Hematopoietic multipotent progenitor cell treated with erythropoietin and hydrocortisone succinate and interleukin-3 and kit ligand, for 8 days (in vitro differentiated cells): ENCODE measurements around the gene EEF1AKMT4.
A peak's percentile ranks its signal among the peaks of the same experiment; 100 is the strongest.

Source experiments
- DNase-seq: peaks from one replicate; pipeline ENCODE4 v3.0.0-alpha.2; 2015

EEF1AKMT4 gene

GRCh38 chr3:184305577-184305976 is 56.1 kb downstream of the EEF1AKMT4 start:
- peak; percentile 66 for DNase-seq

GRCh38 chr3:184306341-184306972 is 57.0 kb downstream of the EEF1AKMT4 start:
- peak; percentile 84 for DNase-seq

GRCh38 chr3:184307915-184308314 is 58.4 kb downstream of the EEF1AKMT4 start:
- DNase-seq = peak; percentile 54
